HepG2 (cell line): ENCODE measurements around the gene RAB35.

Experiments used
- EP300 ChIP-seq, 3 experiments: sonication (generic) in 1 of 3; formaldehyde crosslinking in 1 of 3; IDR thresholded peaks; 2 replicates each; pipeline versions ENCODE4 v1.5.1 to v1.6.1; 2011 to 2020; ENCODE audit warnings: low read depth in 2 of 3, low read length in 2 of 3, borderline replicate concordance in 1 of 3, improper control_type of control experiment in 1 of 3, mild to moderate bottlenecking in 1 of 3, missing genetic modification reagents in 1 of 3, moderate library complexity in 1 of 3
- GTF3A ChIP-seq: sonication (generic); formaldehyde crosslinking; conservative IDR thresholded peaks from 2 replicates; pipeline ENCODE4 v1.4.0; 2020; ENCODE audit warnings: mild to moderate bottlenecking, missing genetic modification reagents
- HBP1 ChIP-seq: IDR thresholded peaks from 2 replicates; pipeline ENCODE4 v1.6.1; 2016; ENCODE audit warnings: low read depth, control low read depth
- HMG20B ChIP-seq: conservative IDR thresholded peaks from 2 replicates; pipeline ENCODE4 v1.6.1; 2016; ENCODE audit warnings: missing genetic modification reagents, missing compliant biosample characterization
- SRF ChIP-seq: IDR thresholded peaks from 2 replicates; pipeline ENCODE4 v1.6.1; 2011; ENCODE audit warnings: mild to moderate bottlenecking, low read depth, low read length, moderate library complexity
- ZNF263 ChIP-seq: sonication (generic); formaldehyde crosslinking; IDR thresholded peaks from 2 replicates; pipeline ENCODE4 v1.4.0; 2020; ENCODE audit warnings: missing genetic modification reagents

DNA sequence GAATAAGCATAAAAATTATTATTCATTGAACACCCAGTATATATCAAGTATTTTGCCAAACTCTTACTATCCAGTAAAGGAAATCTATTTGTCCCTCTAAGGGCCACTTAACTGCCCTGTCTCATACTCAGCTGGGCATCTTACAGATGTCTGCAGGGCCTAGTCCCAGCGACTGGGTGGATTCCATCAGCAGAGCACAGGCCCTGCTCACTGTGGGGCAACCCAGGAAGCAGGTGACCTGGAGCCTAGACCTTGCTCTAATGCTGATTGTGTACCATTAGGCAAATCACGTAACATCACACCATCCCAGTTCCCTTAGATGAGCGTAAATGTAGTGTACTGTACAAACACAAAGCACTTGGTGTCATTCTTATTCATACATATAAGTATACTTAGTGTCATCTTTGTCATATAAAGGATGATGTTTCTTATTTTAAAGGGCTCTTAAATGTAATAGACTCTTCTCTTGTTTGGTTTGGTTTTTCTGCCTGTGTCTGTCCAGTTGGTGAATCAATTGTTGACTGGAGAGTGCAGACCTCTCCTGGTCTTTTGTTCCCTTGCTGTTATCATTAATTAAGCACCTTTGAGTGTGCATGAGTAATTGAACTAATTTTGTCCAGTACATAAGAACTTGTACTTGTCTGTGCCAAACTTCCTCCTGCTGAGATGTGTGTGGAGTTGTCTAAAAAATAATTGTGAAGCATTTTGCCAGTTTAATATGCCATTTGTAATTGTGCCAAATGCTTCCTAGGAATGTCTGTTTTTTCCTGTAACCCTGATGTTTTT lies 49.3 kb downstream of the RAB35 start:
- TF ChIP-seq GTF3A (CRISPR knock-in tag) (no peak), ZNF263 (CRISPR knock-in tag) (no peak), EP300 (IDR thresholded peaks at IDR 0.05; ENCODE audit: low read depth in 2 of 2, low read length in 2 of 2) (no peak), EP300 (CRISPR knock-in tag; IDR thresholded peaks at IDR 0.05; ENCODE audit: borderline replicate concordance) (no peak), SRF (no peak), HBP1 (CRISPR knock-in tag) (no peak), HMG20B (no peak)
